Stomach (tissue), 4 donors: ENCODE measurements around the gene DSTYK.

ENCODE experiments used
- POLR2A ChIP-seq, 4 donors: fragments of 450-650 bp; IDR thresholded peaks; one replicate each; pipeline ENCODE4 v1.6.1; 2016; ENCODE audit warnings: antibody characterized with exemption in 4 of 4, control low read depth in 2 of 4, mild to moderate bottlenecking in 1 of 4, moderate library complexity in 1 of 4
- TF ChIP-seq, protein P1 (sequence below), 7 experiments: fragments of 450-650 bp in 4 of 7; fragments of 200-600 bp in 3 of 7; sonication (generic) in 3 of 7; IDR thresholded peaks; one replicate each; pipeline ENCODE4 v1.5.1; 2016 to 2019; ENCODE audit warnings: antibody characterized with exemption in 7 of 7, control low read depth in 2 of 7, mild to moderate bottlenecking in 1 of 7

DNA sequence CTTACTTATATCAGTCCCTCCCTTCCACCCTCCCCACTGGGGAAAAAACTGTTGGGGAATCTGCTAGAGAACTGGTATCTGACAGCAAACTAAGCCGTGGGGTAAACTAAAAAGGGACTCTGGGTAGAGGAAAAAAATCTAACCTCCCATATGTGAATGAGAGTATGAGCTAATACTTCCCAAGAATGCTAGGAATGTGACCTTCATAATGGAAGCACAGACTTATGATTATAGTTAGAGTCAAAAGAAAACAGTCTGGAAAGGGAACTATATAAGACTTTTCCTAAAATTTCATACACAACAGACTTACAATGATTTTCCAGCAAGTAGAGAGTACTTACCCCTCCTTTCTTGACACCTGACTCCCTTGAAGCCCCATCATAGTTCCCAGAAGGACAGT is 66.8 kb downstream of the DSTYK start:
- TF ChIP-seq, protein P1, sequence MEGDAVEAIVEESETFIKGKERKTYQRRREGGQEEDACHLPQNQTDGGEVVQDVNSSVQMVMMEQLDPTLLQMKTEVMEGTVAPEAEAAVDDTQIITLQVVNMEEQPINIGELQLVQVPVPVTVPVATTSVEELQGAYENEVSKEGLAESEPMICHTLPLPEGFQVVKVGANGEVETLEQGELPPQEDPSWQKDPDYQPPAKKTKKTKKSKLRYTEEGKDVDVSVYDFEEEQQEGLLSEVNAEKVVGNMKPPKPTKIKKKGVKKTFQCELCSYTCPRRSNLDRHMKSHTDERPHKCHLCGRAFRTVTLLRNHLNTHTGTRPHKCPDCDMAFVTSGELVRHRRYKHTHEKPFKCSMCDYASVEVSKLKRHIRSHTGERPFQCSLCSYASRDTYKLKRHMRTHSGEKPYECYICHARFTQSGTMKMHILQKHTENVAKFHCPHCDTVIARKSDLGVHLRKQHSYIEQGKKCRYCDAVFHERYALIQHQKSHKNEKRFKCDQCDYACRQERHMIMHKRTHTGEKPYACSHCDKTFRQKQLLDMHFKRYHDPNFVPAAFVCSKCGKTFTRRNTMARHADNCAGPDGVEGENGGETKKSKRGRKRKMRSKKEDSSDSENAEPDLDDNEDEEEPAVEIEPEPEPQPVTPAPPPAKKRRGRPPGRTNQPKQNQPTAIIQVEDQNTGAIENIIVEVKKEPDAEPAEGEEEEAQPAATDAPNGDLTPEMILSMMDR (IDR thresholded peaks at IDR 0.05), result no peak
- no peak for TF ChIP-seq POLR2A (IDR thresholded peaks at IDR 0.05)
